B cell (primary cell): Measurements from ENCODE around the gene KCNIP1. TPM values are rescaled to one million over a fixed set of nuclear protein-coding genes. Genes with fewer than 3 reads are reported as not detected.
"Not testable (repeated sequence)": the region's sequence is repeated elsewhere in the genome, so short reads cannot be mapped to it uniquely, and the experiment has no call there.

ENCODE experiments used
- ATAC-seq: fragments of 200-7000 bp; cut with Tn5 transposase; one replicate; pipeline ENCODE4 v1.10.0; 2021; ENCODE audit warnings: low read depth, mild to moderate bottlenecking, moderate number of reproducible peaks, moderate library complexity
- CTCF ChIA-PET: fragments of 350-600 bp; sonication (Branson Sonifier 250); formaldehyde crosslinking; loops from one replicate; lab custom pipeline; 2021; ENCODE audit warnings: antibody characterized with exemption, inconsistent platforms; lab: Charles Lee
- POLR2A ChIA-PET: fragments of 350-600 bp; sonication (Branson Sonifier 250); formaldehyde crosslinking; loops from one replicate; lab custom pipeline; 2021; ENCODE audit warnings: antibody characterized with exemption; lab: Charles Lee
- DNase-seq: peaks from one replicate; pipeline ENCODE4 v3.0.0; 2013
- H2AFZ ChIP-seq: 2 replicates; pipeline ENCODE4 v1.6.1; 2012; ENCODE audit warnings: mild to moderate bottlenecking, low read depth, low read length; ENCODE audit not compliant: insufficient read depth, poor library complexity, severe bottlenecking
- H3K27ac ChIP-seq, 2 donors: 1 replicate in 1 of 2; 2 replicates in 1 of 2; pipeline ENCODE4 v1.5.1; 2012 to 2013; ENCODE audit warnings: low read length in 2 of 2, mild to moderate bottlenecking in 2 of 2, moderate library complexity in 1 of 2
- H3K27me3 ChIP-seq, 4 experiments: fragments of 200-600 bp in 1 of 4; sonication (generic) in 1 of 4; replicated peaks in 1 of 4; 1 replicate in 2 of 4; 2 replicates in 2 of 4; pipeline versions ENCODE4 v1.6.1 to v1.7.0; 2013 to 2016; ENCODE audit warnings: low read length in 3 of 4, mild to moderate bottlenecking in 2 of 4, mixed read lengths in 1 of 4, moderate library complexity in 1 of 4; ENCODE audit not compliant: insufficient read depth in 4 of 4, control insufficient read depth in 3 of 4; ENCODE audit errors: control extremely low read depth in 1 of 4
- H3K36me3 ChIP-seq, 2 experiments: replicated peaks in 1 of 2; 1 replicate in 1 of 2; 2 replicates in 1 of 2; pipeline versions ENCODE4 v1.6.1 to v1.7.1; 2013; ENCODE audit warnings: low read length in 1 of 2; ENCODE audit not compliant: insufficient read depth in 2 of 2, control insufficient read depth in 1 of 2; ENCODE audit errors: control extremely low read depth in 1 of 2, extremely low read depth in 1 of 2
- H3K4me1 ChIP-seq, 2 donors: fragments of 200-600 bp in 1 of 2; sonication (generic) in 1 of 2; 1 replicate in 1 of 2; 2 replicates in 1 of 2; pipeline versions ENCODE4 v1.5.1 to v1.6.1; 2013 to 2017; ENCODE audit warnings: low read length in 2 of 2; ENCODE audit not compliant: control insufficient read depth in 2 of 2, insufficient read depth in 2 of 2
- H3K4me2 ChIP-seq: replicated peaks from 2 replicates; pipeline ENCODE3; 2012; ENCODE audit warnings: mild to moderate bottlenecking, low read depth, low read length; ENCODE audit not compliant: poor library complexity, severe bottlenecking
- H3K4me3 ChIP-seq, 5 experiments: fragments of 200-600 bp in 1 of 5; sonication (generic) in 1 of 5; 1 replicate in 3 of 5; 2 replicates in 2 of 5; pipeline versions ENCODE4 v1.5.1 to v1.7.0; 2011 to 2016; ENCODE audit warnings: low read length in 4 of 5, mild to moderate bottlenecking in 4 of 5, low read depth in 2 of 5, control low read depth in 1 of 5, moderate library complexity in 1 of 5; ENCODE audit not compliant: insufficient read depth in 1 of 5; ENCODE audit errors: control extremely low read depth in 1 of 5, extremely low read depth in 1 of 5
- H3K79me2 ChIP-seq: fragments of 200-600 bp; sonication (generic); one replicate; pipeline ENCODE4 v1.6.0; 2016; ENCODE audit warnings: low read length; ENCODE audit not compliant: control insufficient read depth, insufficient read depth
- H3K9ac ChIP-seq: fragments of 200-600 bp; sonication (generic); 2 replicates; pipeline ENCODE4 v1.6.1; 2017; ENCODE audit warnings: mild to moderate bottlenecking, low read length, moderate library complexity
- H3K9me3 ChIP-seq, 3 donors: one replicate each; pipeline versions ENCODE4 v1.6.1 to v1.7.1; 2013; ENCODE audit warnings: low read length in 2 of 3; ENCODE audit not compliant: control insufficient read depth in 2 of 3, insufficient read depth in 1 of 3; ENCODE audit errors: control extremely low read depth in 1 of 3
- H4K20me1 ChIP-seq: 2 replicates; pipeline ENCODE4 v1.6.0; 2012; ENCODE audit warnings: mild to moderate bottlenecking, low read length; ENCODE audit not compliant: insufficient read depth, control insufficient read depth, poor library complexity, severe bottlenecking
- H3K27ac Mint-ChIP-seq: one replicate; pipeline ENCODE4 v1.8.0; 2021; ENCODE audit warnings: mixed read lengths
- H3K27me3 Mint-ChIP-seq: one replicate; pipeline ENCODE4 v1.8.0; 2021; ENCODE audit warnings: mixed read lengths
- H3K4me1 Mint-ChIP-seq: one replicate; pipeline ENCODE4 v1.8.0; 2021; ENCODE audit warnings: mixed read lengths
- H3K4me3 Mint-ChIP-seq: one replicate; pipeline ENCODE4 v1.8.0; 2021; ENCODE audit warnings: mixed read lengths
- H3K9me3 Mint-ChIP-seq: one replicate; pipeline ENCODE4 v1.8.0; 2022; ENCODE audit warnings: mixed read lengths; ENCODE audit not compliant: insufficient read depth
- EZH2 ChIP-seq: IDR thresholded peaks from 2 replicates; pipeline ENCODE4 v1.6.1; 2012; ENCODE audit warnings: borderline replicate concordance, low read depth, mild to moderate bottlenecking, moderate library complexity, low read length; ENCODE audit not compliant: insufficient read depth, poor library complexity, severe bottlenecking
- WGBS: methylation state at CpG from one replicate; pipeline ENCODE4 v1.1.5; 2013; ENCODE audit warnings: missing lambda C conversion rate; ENCODE audit not compliant: insufficient coverage; 5-methylcytosine and 5-hydroxymethylcytosine counted together
- intact Hi-C: fragments of 100-400 bp; cut with micrococcal nuclease; formaldehyde crosslinking; loops from one replicate; pipeline ENCODE4 v1.10.0; 2022
- polyA plus RNA-seq: library from polyadenylated mRNA; depleted of rRNA; stranded (reverse); fragments of >200 nt; gene quantifications from 2 replicates; pipeline ENCODE4 v1.2.3, GENCODE V29; 2012
- total RNA-seq, 2 donors: library from RNA; stranded (reverse); fragments of 120-200 nt in 1 of 2; gene quantifications; 1 replicate in 1 of 2; 2 replicates in 1 of 2; pipeline versions ENCODE4 v1.2.3 to v1.2.4, GENCODE V29; 2013 to 2022
- TF ChIP-seq, protein P1 (sequence below): fragments of 200-600 bp; IDR thresholded peaks from one replicate; pipeline ENCODE4 v1.8.0; 2022; ENCODE audit warnings: antibody characterized with exemption, mild to moderate bottlenecking

Gene KCNIP1
- total and polyA plus RNA-seq, 2 donors (not counting 1 experiment from before 2014, with no cell fraction given) = not detected

DNA sequence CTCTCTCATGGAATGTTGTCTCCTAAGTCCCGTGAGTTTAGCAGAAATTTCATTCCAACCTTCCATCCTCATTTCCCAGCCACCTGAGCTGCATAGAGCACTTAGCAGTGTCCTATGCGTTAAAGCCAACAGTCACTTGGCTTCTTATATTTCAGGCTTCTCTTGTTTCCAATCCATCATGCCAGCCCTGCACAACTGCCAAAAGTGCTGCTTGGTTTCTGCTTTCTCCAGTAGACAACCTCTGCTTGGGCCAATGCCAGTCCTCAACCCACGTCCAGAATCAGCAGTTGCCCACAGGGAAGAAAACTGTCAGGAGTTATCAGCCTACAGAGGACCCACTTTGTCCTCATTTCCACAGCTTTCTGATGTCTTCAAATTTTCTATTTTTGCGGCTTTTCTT, 42.5 kb downstream of the KCNIP1 start:
- CTCF ChIA-PET = no interaction called here
- Histone ChIP-seq H3K36me3 (no peaks in the 10 kb centered on the region), H3K27me3 (peaks cover 0 to 8% (median 0%) of the 10 kb centered on the region in 4 experiments), H3K4me2 (no peak overlapping the region), H4K20me1 (no peaks in the 10 kb centered on the region), H3K4me3 (no peak overlapping the region), H3K79me2 (no peaks in the 10 kb centered on the region), H3K9me3 (peaks cover 0 to 12% (median 1%) of the 10 kb centered on the region in 3 donors), H2AFZ (no peak overlapping the region), H3K9ac (no peak overlapping the region), H3K27ac (no peak overlapping the region), H3K4me1 (no peaks in the 10 kb centered on the region)
- POLR2A ChIA-PET = no interaction called here
- 86% methylated on average over 3 of the region's 4 CpGs for WGBS
- no peak for ATAC-seq
- TF ChIP-seq EZH2 = no peak
- TF ChIP-seq, protein P1, sequence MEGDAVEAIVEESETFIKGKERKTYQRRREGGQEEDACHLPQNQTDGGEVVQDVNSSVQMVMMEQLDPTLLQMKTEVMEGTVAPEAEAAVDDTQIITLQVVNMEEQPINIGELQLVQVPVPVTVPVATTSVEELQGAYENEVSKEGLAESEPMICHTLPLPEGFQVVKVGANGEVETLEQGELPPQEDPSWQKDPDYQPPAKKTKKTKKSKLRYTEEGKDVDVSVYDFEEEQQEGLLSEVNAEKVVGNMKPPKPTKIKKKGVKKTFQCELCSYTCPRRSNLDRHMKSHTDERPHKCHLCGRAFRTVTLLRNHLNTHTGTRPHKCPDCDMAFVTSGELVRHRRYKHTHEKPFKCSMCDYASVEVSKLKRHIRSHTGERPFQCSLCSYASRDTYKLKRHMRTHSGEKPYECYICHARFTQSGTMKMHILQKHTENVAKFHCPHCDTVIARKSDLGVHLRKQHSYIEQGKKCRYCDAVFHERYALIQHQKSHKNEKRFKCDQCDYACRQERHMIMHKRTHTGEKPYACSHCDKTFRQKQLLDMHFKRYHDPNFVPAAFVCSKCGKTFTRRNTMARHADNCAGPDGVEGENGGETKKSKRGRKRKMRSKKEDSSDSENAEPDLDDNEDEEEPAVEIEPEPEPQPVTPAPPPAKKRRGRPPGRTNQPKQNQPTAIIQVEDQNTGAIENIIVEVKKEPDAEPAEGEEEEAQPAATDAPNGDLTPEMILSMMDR = no peak
- peaks cover 5% of the 10 kb centered on the region for H3K9me3 Mint-ChIP-seq
- no peak overlapping the region for H3K27ac Mint-ChIP-seq
- H3K4me1 Mint-ChIP-seq = no peaks in the 10 kb centered on the region
- intact Hi-C loops = no loop called here
- H3K27me3 Mint-ChIP-seq = peaks cover 19% of the 10 kb centered on the region
- DNase-seq = no peak
- H3K4me3 Mint-ChIP-seq = no peak overlapping the region

DNA sequence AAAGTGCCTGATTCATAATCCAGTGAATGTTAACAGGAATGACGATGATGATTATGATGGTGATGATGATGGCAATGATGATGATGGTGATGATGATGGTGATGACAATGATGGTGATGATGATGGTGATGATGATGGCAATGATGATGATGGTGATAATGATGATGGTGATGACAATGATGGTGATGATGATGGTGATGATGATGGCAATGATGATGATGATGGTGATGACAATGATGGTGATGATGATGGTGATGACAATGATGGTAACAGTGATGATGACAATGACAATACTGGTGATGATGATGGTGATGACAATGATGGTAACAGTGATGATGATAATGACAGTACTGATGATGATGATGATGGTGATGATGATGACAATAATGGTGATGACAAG, 46.6 kb downstream of the KCNIP1 start:
- H3K27ac ChIP-seq, H3K36me3 ChIP-seq, H3K4me2 ChIP-seq, ATAC-seq, H3K4me1 Mint-ChIP-seq, H3K79me2 ChIP-seq, CTCF ChIA-PET, H3K4me3 Mint-ChIP-seq, H3K4me3 ChIP-seq, H3K9ac ChIP-seq, H2AFZ ChIP-seq, H3K4me1 ChIP-seq, POLR2A ChIA-PET, intact Hi-C loops, DNase-seq, H3K27ac Mint-ChIP-seq, H3K9me3 Mint-ChIP-seq, H3K9me3 ChIP-seq, H4K20me1 ChIP-seq: not testable (repeated sequence)
- peaks cover 0 to 25% (median 0%) of the 10 kb centered on the region in 4 experiments for H3K27me3 ChIP-seq
- 100% methylated on average over 1 of the region's 1 CpG for WGBS
- peaks cover 21% of the 10 kb centered on the region for H3K27me3 Mint-ChIP-seq
